GM18951 (cell line): Measurements from ENCODE around the gene HOXA11.

Experiments used
- POLR2A ChIP-seq: IDR thresholded peaks from 4 replicates; pipeline ENCODE4 v1.6.1; 2011; ENCODE audit warnings: mild to moderate bottlenecking; ENCODE audit not compliant: insufficient read length, insufficient read depth; ENCODE audit errors: extremely low read depth
- in situ Hi-C: fragments of 300-500 bp; cut with MboI; formaldehyde crosslinking; loops from one replicate; pipeline ENCODE4 v1.12.0; 2022; ENCODE audit warnings: low sequenced_read_pairs, mixed read lengths, inconsistent platforms; ENCODE audit not compliant: unreplicated experiment

Gene HOXA11

GRCh38 chr7:27151341-27151930, 33.6 kb downstream of the HOXA11 start:
- TF ChIP-seq POLR2A, result no peak
- in situ Hi-C loops, result loop anchor here (10.0 kb wide), 1 partner anchor 777 kb away; no protein-coding TSS in a partner anchor

GRCh38 chr7:27150568-27151340, 34.3 kb downstream of the HOXA11 start:
- TF ChIP-seq POLR2A, result no peak
- in situ Hi-C loops, result loop anchor here (10.0 kb wide), 1 partner anchor 776 kb away; no protein-coding TSS in a partner anchor

- TF ChIP-seq POLR2A, result no peak
- in situ Hi-C loops, result loop anchor here (10.0 kb wide), 1 partner anchor 775 kb away; no protein-coding TSS in a partner anchor
Measured at GRCh38 chr7:27149842-27150567, 35.0 kb downstream of the HOXA11 start.

- in situ Hi-C loops, result no loop called here
- no peak for TF ChIP-seq POLR2A
Measured at GRCh38 chr7:27148756-27149641, 36.0 kb downstream of the HOXA11 start.

GRCh38 chr7:27148031-27148755, 36.8 kb downstream of the HOXA11 start:
- in situ Hi-C loops, result no loop called here
- TF ChIP-seq POLR2A, result no peak

- in situ Hi-C loops, result no loop called here
- TF ChIP-seq POLR2A, result no peak
Measured at GRCh38 chr7:27147199-27148030, 37.6 kb downstream of the HOXA11 start, which contains the start of gene HOXA6. Gene HOXA6, minus strand, starts transcription at chr7:27147774. Its CDS starts 25 bp downstream, at chr7:27147749.

GRCh38 chr7:27146491-27147198, 38.4 kb downstream of the HOXA11 start:
- in situ Hi-C loops, result no loop called here
- no peak for TF ChIP-seq POLR2A

GRCh38 chr7:27145914-27146412, 39.1 kb downstream of the HOXA11 start:
- in situ Hi-C loops, result no loop called here
- TF ChIP-seq POLR2A, result no peak

- no peak for TF ChIP-seq POLR2A
- in situ Hi-C loops, result no loop called here
Measured at GRCh38 chr7:27145165-27145913, 39.7 kb downstream of the HOXA11 start.

GRCh38 chr7:27144781-27145164, 40.3 kb downstream of the HOXA11 start:
- TF ChIP-seq POLR2A, result no peak
- in situ Hi-C loops, result no loop called here
